Mesothelial cell of epicardium (in vitro differentiated cells): Measurements from ENCODE around the gene SPTLC2. TPM values are rescaled to one million over a fixed set of nuclear protein-coding genes. Genes with fewer than 3 reads are reported as not detected.
A peak's percentile ranks its signal among the peaks of the same experiment; 100 is the strongest.
"Not testable (repeated sequence)": the region's sequence is repeated elsewhere in the genome, so short reads cannot be mapped to it uniquely, and the experiment has no call there.

Source experiments
- DNase-seq, 2 experiments: peaks; one replicate each; pipeline ENCODE4 v3.0.0; 2021; ENCODE audit warnings: low spot score in 2 of 2; ENCODE audit not compliant: unreplicated experiment in 2 of 2
- H3K27ac Mint-ChIP-seq: 2 replicates; pipeline ENCODE4 v1.8.0; 2021; ENCODE audit warnings: mixed read lengths
- H3K27me3 Mint-ChIP-seq: 2 replicates; pipeline ENCODE4 v1.8.0; 2021; ENCODE audit warnings: low read depth, mixed read lengths
- H3K36me3 Mint-ChIP-seq: 2 replicates; pipeline ENCODE4 v1.8.0; 2021; ENCODE audit warnings: mixed read lengths
- H3K4me1 Mint-ChIP-seq: 2 replicates; pipeline ENCODE4 v1.8.0; 2021; ENCODE audit warnings: mixed read lengths
- H3K4me3 Mint-ChIP-seq: 2 replicates; pipeline ENCODE4 v1.8.0; 2021; ENCODE audit warnings: mild to moderate bottlenecking, moderate library complexity, mixed read lengths
- H3K9me3 Mint-ChIP-seq: 2 replicates; pipeline ENCODE4 v1.8.0; 2021; ENCODE audit warnings: mixed read lengths
- CTCF ChIP-seq: fragments of 200-600 bp; sonication (generic); IDR thresholded peaks from one replicate; pipeline ENCODE4 v1.5.0; 2021; ENCODE audit warnings: antibody characterized with exemption; ENCODE audit not compliant: unreplicated experiment
- total RNA-seq: library from RNA; stranded (reverse); gene quantifications from 3 replicates; pipeline ENCODE4 v1.2.1, GENCODE V29; 2021

SPTLC2 gene
- total RNA-seq, 1 donor from 2014 or later, result 36.6 TPM

- no peak for DNase-seq
- Mint-ChIP-seq H3K36me3 (peaks cover 28% of the 10 kb centered on the region), H3K4me3 (no peak overlapping the region), H3K27me3 (no peaks in the 10 kb centered on the region), H3K4me1 (peaks cover 2% of the 10 kb centered on the region), H3K9me3 (no peaks in the 10 kb centered on the region), H3K27ac (no peak overlapping the region)
- no peak for TF ChIP-seq CTCF
Observed at GRCh38 chr14:77554816-77555599, 61.4 kb downstream of the SPTLC2 start.

GRCh38 chr14:77554207-77554606 is 62.2 kb downstream of the SPTLC2 start:
- Mint-ChIP-seq H3K36me3 (peaks cover 23% of the 10 kb centered on the region), H3K4me1 (peaks cover 2% of the 10 kb centered on the region), H3K9me3 (no peaks in the 10 kb centered on the region), H3K27me3 (no peaks in the 10 kb centered on the region), H3K4me3 (no peak overlapping the region), H3K27ac (peak overlapping the region; percentile 13)
- DNase-seq, result no peak
- TF ChIP-seq CTCF, result no peak

GRCh38 chr14:77549451-77549850 is 67.0 kb downstream of the SPTLC2 start:
- Mint-ChIP-seq H3K27me3 (no peaks in the 10 kb centered on the region), H3K27ac (no peak overlapping the region), H3K9me3 (no peaks in the 10 kb centered on the region), H3K36me3 (peaks cover 8% of the 10 kb centered on the region), H3K4me3 (no peak overlapping the region), H3K4me1 (peaks cover 2% of the 10 kb centered on the region)
- no peak for DNase-seq
- TF ChIP-seq CTCF, result no peak

GRCh38 chr14:77547512-77548180 is 68.8 kb downstream of the SPTLC2 start:
- no peak for TF ChIP-seq CTCF
- Mint-ChIP-seq H3K27me3 (no peaks in the 10 kb centered on the region), H3K27ac (no peak overlapping the region), H3K9me3 (no peaks in the 10 kb centered on the region), H3K36me3 (peaks cover 8% of the 10 kb centered on the region), H3K4me1 (peaks cover 11% of the 10 kb centered on the region), H3K4me3 (no peak overlapping the region)
- DNase-seq, result no peak

GRCh38 chr14:77545171-77545570 is 71.3 kb downstream of the SPTLC2 start:
- not testable (repeated sequence) for H3K27me3 Mint-ChIP-seq, H3K9me3 Mint-ChIP-seq, H3K4me3 Mint-ChIP-seq, H3K36me3 Mint-ChIP-seq, DNase-seq, H3K27ac Mint-ChIP-seq
- peaks cover 25% of the 10 kb centered on the region for H3K4me1 Mint-ChIP-seq

- H3K27me3 Mint-ChIP-seq, result no peaks in the 10 kb centered on the region
- no peak for DNase-seq
- H3K9me3 Mint-ChIP-seq, result no peaks in the 10 kb centered on the region
- no peak overlapping the region for H3K4me3 Mint-ChIP-seq
- peaks cover 2% of the 10 kb centered on the region for H3K36me3 Mint-ChIP-seq
- TF ChIP-seq CTCF, result no peak
- H3K27ac Mint-ChIP-seq, result no peak overlapping the region
- peaks cover 25% of the 10 kb centered on the region for H3K4me1 Mint-ChIP-seq
Observed at GRCh38 chr14:77544571-77544970, 71.9 kb downstream of the SPTLC2 start.
